Measurements from ENCODE around the gene GNAT2.

DNA sequence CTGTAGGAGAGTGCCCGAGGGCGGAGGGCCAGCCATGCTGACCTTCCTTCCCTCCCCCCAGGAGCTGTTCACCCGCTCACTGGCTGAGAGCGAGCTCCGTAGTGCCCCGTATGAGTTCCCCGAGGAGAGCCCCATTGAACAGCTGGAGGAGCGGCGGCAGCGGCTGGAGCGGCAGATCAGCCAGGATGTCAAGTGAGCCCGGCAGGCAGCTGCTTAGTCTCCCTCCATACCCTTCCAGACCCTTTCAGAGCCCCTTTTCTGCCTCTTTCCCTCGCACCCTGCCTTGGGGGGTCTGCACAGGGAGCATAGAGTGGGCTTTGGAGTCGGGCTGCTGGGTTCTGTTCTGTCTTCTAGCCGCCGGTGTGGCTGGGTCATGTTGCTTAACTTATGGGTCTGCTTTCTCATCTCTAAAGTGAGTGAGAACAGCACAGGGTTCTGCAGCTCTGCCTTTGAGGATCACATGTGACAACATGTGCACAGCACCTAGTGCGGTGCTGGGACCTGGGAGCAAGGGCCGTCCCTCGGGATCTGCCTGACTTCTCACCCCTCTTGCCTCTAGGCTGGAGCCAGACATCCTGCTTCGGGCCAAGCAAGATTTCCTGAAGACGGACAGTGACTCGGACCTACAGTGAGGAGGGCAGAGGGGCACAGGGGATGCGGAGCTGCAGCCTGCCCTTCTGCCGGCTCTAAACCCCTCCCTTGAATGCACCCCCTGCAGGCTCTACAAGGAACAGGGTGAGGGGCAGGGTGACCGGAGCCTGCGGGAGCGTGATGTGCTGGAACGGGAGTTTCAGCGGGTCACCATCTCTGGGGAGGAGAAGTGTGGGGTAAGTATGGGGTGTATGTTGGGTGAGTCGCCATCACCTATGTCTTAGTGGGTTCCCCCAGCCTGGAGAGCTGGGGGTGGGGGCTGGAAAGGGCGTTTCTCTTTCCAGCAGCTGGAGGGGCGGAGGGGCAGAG is 6.5 kb upstream of the GNAT2 start:
- TF ChIP-seq EZH2 (IDR thresholded peaks at IDR 0.05; ENCODE audit: low read length, missing control alignments) (no peak), CTCF (conservative IDR thresholded peaks at IDR 0.05 in 1 of 2, IDR thresholded peaks at IDR 0.05 in 1 of 2; ENCODE audit: low read depth in 1 of 2, low read length in 2 of 2) (no peak)
